GM12892 (cell line): ENCODE measurements around the gene ARID1B.

Source experiments
- DNase-seq: peaks from one replicate; pipeline ENCODE4 v3.0.0; 2011; ENCODE audit not compliant: insufficient read length
- FAIRE-seq: peaks from 2 replicates; lab custom pipeline; 2011; peaks lifted over from hg19 to GRCh38; lab: Jason Lieb, UNC
- POLR2A ChIP-seq: IDR thresholded peaks from 2 replicates; pipeline ENCODE4 v1.6.1; 2011; ENCODE audit warnings: low read depth, low read length, control low read depth
- POLR2AphosphoS5 ChIP-seq: IDR thresholded peaks from 2 replicates; pipeline ENCODE4 v1.6.1; 2011; ENCODE audit warnings: low read depth, low read length, control low read depth
- TAF1 ChIP-seq: IDR thresholded peaks from 2 replicates; pipeline ENCODE4 v1.6.1; 2011; ENCODE audit warnings: low read depth, mild to moderate bottlenecking, control low read depth, low read length, borderline replicate concordance

ARID1B gene

DNA sequence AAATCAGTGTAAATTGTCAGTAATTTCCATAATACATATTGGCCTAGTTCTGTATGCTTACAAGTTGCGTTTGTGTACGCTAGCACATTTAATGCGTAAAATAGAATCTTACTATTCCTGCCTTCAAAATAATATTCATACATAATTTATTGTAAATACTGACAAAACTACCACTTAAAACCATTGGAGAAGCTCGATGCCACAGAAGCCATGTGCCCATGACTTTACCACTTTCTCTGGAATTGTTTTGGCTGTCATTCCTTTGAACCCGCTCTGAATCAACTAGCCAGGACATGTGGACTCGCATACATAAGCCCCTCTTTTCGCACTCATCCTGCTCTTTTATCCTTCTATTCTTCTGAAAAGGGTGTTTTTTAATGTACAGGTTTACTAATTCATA, 394.6 kb downstream of the ARID1B start:
- no peak for DNase-seq
- no peak for TF ChIP-seq POLR2A
- TF ChIP-seq TAF1 = no peak
- TF ChIP-seq POLR2AphosphoS5 = no peak
- no peak for FAIRE-seq

DNA sequence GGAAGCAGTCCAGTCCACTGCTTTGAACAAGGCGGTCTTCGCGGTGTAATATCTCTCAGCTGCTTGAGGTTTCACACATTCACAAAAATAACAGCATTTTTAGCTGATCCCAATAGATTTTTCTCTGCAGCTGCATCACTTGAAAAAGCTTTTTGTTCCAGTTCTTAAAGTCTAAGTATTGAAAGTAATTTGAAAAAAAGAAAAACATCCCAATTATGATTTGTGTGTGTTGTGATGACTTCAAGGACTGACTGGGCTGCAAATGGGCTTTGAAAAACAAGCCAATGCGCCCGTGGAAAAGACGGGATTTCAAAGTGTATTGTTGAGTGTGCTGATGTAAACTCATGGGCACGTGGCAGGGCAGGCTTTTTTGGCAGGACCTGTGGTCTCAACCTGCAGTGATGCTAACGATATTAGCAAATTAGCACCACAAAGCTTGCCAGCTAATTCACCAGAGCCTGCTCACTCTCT, 395.1 kb downstream of the ARID1B start:
- TF ChIP-seq POLR2A (no peak), POLR2AphosphoS5 (no peak), TAF1 (no peak)
- FAIRE-seq = no peak
- DNase-seq = no peak

- no peak for DNase-seq
- no peak for FAIRE-seq
- TF ChIP-seq TAF1 = no peak
- TF ChIP-seq POLR2A = no peak
- TF ChIP-seq POLR2AphosphoS5 = no peak
Observed at GRCh38 chr6:157172830-157173536, 395.8 kb downstream of the ARID1B start.

GRCh38 chr6:157173776-157174175, 396.6 kb downstream of the ARID1B start:
- DNase-seq (no peak), FAIRE-seq (no peak)
- TF ChIP-seq POLR2AphosphoS5 (no peak), POLR2A (no peak), TAF1 (no peak)

- FAIRE-seq (no peak), DNase-seq (no peak)
- TF ChIP-seq POLR2A (no peak), TAF1 (no peak), POLR2AphosphoS5 (no peak)
Observed at GRCh38 chr6:157174731-157175130, 397.6 kb downstream of the ARID1B start.

DNA sequence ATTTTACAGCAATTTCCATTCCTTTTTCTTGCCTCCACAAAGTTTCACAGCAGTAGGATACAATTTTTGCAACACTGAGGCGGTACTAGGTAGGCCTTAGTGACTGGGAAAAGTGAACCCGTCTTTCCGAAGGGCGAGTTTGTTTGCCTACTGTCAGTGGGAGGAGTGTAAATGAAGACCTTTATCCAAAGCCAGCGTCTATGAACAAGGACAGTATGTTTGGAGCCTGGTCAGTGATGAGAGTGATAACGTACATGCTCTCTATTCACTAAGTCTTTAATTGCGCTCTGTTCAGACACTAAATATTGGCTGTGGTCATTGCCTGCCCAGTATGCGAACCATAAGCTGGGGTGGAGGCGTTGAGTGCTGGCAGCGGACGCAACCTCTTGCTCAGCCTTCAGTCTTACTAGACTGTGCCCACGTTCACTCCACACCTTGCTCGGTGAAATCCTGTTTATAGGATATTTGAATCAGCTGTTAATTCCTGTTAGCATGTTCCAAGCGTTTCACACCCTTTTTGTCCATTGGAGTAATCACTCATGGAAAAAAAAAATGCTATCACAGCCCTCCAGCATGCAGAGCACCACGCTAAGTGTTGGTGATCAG, 400.7 kb downstream of the ARID1B start:
- no peak for TF ChIP-seq POLR2A
- TF ChIP-seq TAF1 = no peak
- TF ChIP-seq POLR2AphosphoS5 = no peak
- FAIRE-seq (no peak), DNase-seq (no peak)

GRCh38 chr6:157181649-157182048, 404.5 kb downstream of the ARID1B start:
- TF ChIP-seq POLR2A (no peak), TAF1 (no peak), POLR2AphosphoS5 (no peak)
- FAIRE-seq = no peak
- DNase-seq = no peak

GRCh38 chr6:157182503-157183264, 405.5 kb downstream of the ARID1B start:
- DNase-seq = no peak
- no peak for FAIRE-seq
- TF ChIP-seq TAF1 (no peak), POLR2A (no peak), POLR2AphosphoS5 (no peak)

GRCh38 chr6:157184202-157185015, 407.2 kb downstream of the ARID1B start:
- no peak for TF ChIP-seq POLR2A
- no peak for TF ChIP-seq POLR2AphosphoS5
- TF ChIP-seq TAF1 = no peak
- DNase-seq (peak; percentile 56), FAIRE-seq (no peak)

DNA sequence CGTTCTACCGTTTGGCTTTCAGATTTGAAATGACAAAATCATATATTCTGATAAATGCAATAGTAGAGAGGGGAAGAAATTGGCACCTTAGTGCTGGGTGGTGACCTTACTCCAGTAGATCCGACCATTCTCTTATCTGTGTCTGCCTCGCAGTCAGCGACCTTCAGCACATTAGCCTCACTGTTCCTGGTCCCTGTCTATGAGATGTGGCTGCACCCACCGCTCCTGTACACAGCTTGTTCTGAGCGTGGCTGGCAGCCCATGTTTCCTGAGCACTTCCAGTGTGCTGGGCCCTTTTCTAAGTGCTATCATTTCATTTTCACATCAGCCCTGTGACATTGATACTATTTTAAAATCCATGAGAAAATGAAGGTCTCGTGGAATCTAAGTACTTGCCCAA, 408.0 kb downstream of the ARID1B start:
- FAIRE-seq = no peak
- TF ChIP-seq POLR2AphosphoS5 = no peak
- no peak for TF ChIP-seq TAF1
- TF ChIP-seq POLR2A = no peak

DNA sequence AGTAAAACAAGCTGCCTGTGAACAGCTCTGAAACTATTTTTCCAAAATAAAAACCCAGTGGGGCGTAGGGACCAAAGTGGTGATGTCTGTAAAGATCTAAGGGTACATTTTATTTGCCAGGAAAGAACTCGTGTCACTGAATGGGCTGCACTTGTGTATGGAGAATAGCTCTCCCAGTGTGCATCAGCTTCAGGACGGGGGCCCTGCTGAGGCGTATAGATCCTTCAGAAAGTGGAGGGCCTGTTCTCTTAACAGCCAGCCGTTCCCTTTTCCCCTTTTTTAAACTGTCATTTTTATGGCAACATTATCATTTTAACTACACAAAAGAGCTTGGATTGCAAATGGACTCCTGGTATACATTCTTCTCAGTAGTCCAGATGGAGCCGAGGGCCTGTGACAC, 408.8 kb downstream of the ARID1B start:
- DNase-seq (no peak), FAIRE-seq (no peak)
- TF ChIP-seq POLR2AphosphoS5 = no peak
- no peak for TF ChIP-seq TAF1
- no peak for TF ChIP-seq POLR2A

More for the DNA sequence above, 408.0 kb downstream of the ARID1B start:
- no peak for DNase-seq
